H1 (cell line): ENCODE data around the gene PLEKHM3. TPM values are rescaled to one million over a fixed set of nuclear protein-coding genes. Genes with fewer than 3 reads are reported as not detected.

Experiments used
- CTCF ChIA-PET: fragments of 300-600 bp; sonication (Branson Sonifier 250); formaldehyde crosslinking; loops from one replicate; lab custom pipeline; 2021; ENCODE audit not compliant: partially characterized antibody; lab: Charles Lee
- POLR2A ChIA-PET: fragments of 300-600 bp; sonication (Branson Sonifier 250); formaldehyde crosslinking; loops from one replicate; lab custom pipeline; 2021; ENCODE audit warnings: inconsistent platforms; ENCODE audit not compliant: partially characterized antibody; lab: Charles Lee
- DNase-seq, 2 experiments: peaks; one replicate each; pipeline versions ENCODE4 v3.0.0 to v3.0.0-alpha.2; 2010 to 2022; ENCODE audit warnings: low spot score in 2 of 2, low read depth in 1 of 2, mixed read lengths in 1 of 2
- FAIRE-seq: peaks from 2 replicates; lab custom pipeline; 2011; peaks lifted over from hg19 to GRCh38; lab: Jason Lieb, UNC
- H2AFZ ChIP-seq: 2 replicates; pipeline ENCODE4 v1.8.1; 2012; ENCODE audit warnings: low read length, inconsistent platforms
- H2AK5ac ChIP-seq: 2 replicates; pipeline ENCODE4 v1.6.1; 2013; ENCODE audit warnings: low read depth, low read length
- H2BK120ac ChIP-seq: replicated peaks from 2 replicates; pipeline ENCODE3; 2013; ENCODE audit warnings: low read depth, low read length, inconsistent platforms
- H2BK12ac ChIP-seq: 2 replicates; pipeline ENCODE4 v1.6.1; 2013; ENCODE audit warnings: low read depth, low read length
- H2BK15ac ChIP-seq: 2 replicates; pipeline ENCODE4 v1.6.1; 2013; ENCODE audit warnings: low read length
- H2BK20ac ChIP-seq: 2 replicates; pipeline ENCODE4 v1.6.1; 2013; ENCODE audit warnings: low read length
- H2BK5ac ChIP-seq: 2 replicates; pipeline ENCODE4 v1.6.1; 2013; ENCODE audit warnings: low read depth, low read length
- H3K14ac ChIP-seq: 2 replicates; pipeline ENCODE4 v1.6.1; 2013; ENCODE audit warnings: inconsistent platforms; ENCODE audit not compliant: insufficient read length
- H3K18ac ChIP-seq: 2 replicates; pipeline ENCODE4 v1.6.1; 2013; ENCODE audit warnings: low read length; ENCODE audit errors: extremely low read depth
- H3K23ac ChIP-seq: 2 replicates; pipeline ENCODE4 v1.6.1; 2013; ENCODE audit warnings: inconsistent platforms; ENCODE audit not compliant: insufficient read length
- H3K23me2 ChIP-seq: 2 replicates; pipeline ENCODE4 v1.6.1; 2013; ENCODE audit warnings: low read depth, low read length
- H3K27ac ChIP-seq: 2 replicates; pipeline ENCODE4 v1.6.1; 2011; ENCODE audit warnings: low read depth, low read length, inconsistent platforms
- H3K27me3 ChIP-seq, 4 experiments: replicated peaks in 1 of 4; 1 replicate in 1 of 4; 2 replicates in 3 of 4; pipeline versions ENCODE4 v1.6.1 to v1.8.1; 2011 to 2013; ENCODE audit warnings: low read length in 3 of 4, mild to moderate bottlenecking in 3 of 4, inconsistent platforms in 2 of 4, mixed read lengths in 2 of 4, moderate library complexity in 1 of 4; ENCODE audit not compliant: control insufficient read depth in 3 of 4, insufficient read depth in 3 of 4; ENCODE audit errors: extremely low read depth in 1 of 4
- H3K36me3 ChIP-seq, 4 experiments: 2 replicates each; pipeline versions ENCODE4 v1.6.1 to v1.8.1; 2011 to 2013; ENCODE audit warnings: mild to moderate bottlenecking in 4 of 4, low read length in 3 of 4, moderate library complexity in 2 of 4, control low read depth in 1 of 4, inconsistent platforms in 1 of 4; ENCODE audit not compliant: insufficient read depth in 4 of 4, control insufficient read depth in 2 of 4
- H3K4ac ChIP-seq: replicated peaks from 2 replicates; pipeline ENCODE3; 2013; ENCODE audit warnings: low read length, low read depth, mixed read lengths, inconsistent platforms; ENCODE audit not compliant: insufficient read length
- H3K4me1 ChIP-seq, 4 experiments: replicated peaks in 1 of 4; 1 replicate in 1 of 4; 2 replicates in 3 of 4; pipeline versions ENCODE4 v1.6.1 to v1.8.1; 2011 to 2013; ENCODE audit warnings: low read length in 3 of 4, inconsistent platforms in 2 of 4, mixed read lengths in 1 of 4; ENCODE audit not compliant: insufficient read depth in 4 of 4, control insufficient read depth in 3 of 4
- H3K4me2 ChIP-seq, 2 experiments: 2 replicates each; pipeline versions ENCODE4 v1.6.1 to v1.8.1; 2011 to 2013; ENCODE audit warnings: low read depth in 2 of 2, low read length in 2 of 2, control low read depth in 1 of 2, inconsistent platforms in 1 of 2, mild to moderate bottlenecking in 1 of 2; ENCODE audit not compliant: insufficient read depth in 1 of 2
- H3K4me3 ChIP-seq, 4 experiments: fragments of 200-600, 300-600 bp in 1 of 4; sonication (generic), shearing (Covaris generic), sonication (Bioruptor Twin) in 1 of 4; 2 replicates each; pipeline versions ENCODE4 v1.5.1 to v1.8.1; 2011 to 2016; ENCODE audit warnings: low read length in 4 of 4, low read depth in 3 of 4, control low read depth in 2 of 4, inconsistent platforms in 2 of 4, mild to moderate bottlenecking in 2 of 4, mixed read lengths in 1 of 4, moderate library complexity in 1 of 4; ENCODE audit not compliant: insufficient read depth in 2 of 4; ENCODE audit errors: extremely low read depth in 1 of 4
- H3K56ac ChIP-seq: replicated peaks from 2 replicates; pipeline ENCODE3; 2013; ENCODE audit warnings: low read depth, mild to moderate bottlenecking, mixed read lengths, low read length, inconsistent platforms; ENCODE audit not compliant: insufficient read length
- H3K79me1 ChIP-seq: 2 replicates; pipeline ENCODE4 v1.6.1; 2013; ENCODE audit warnings: low read depth, low read length, control low read depth
- H3K79me2 ChIP-seq, 2 experiments: 2 replicates each; pipeline versions ENCODE4 v1.6.1 to v1.8.1; 2012 to 2013; ENCODE audit warnings: low read length in 2 of 2, mild to moderate bottlenecking in 2 of 2, inconsistent platforms in 1 of 2; ENCODE audit not compliant: insufficient read depth in 2 of 2, control insufficient read depth in 1 of 2
- H3K9ac ChIP-seq, 4 experiments: replicated peaks in 1 of 4; 1 replicate in 1 of 4; 2 replicates in 3 of 4; pipeline versions ENCODE4 v1.6.1 to v1.8.1; 2011 to 2013; ENCODE audit warnings: low read depth in 3 of 4, low read length in 3 of 4, control low read depth in 2 of 4, mild to moderate bottlenecking in 2 of 4, moderate library complexity in 2 of 4, inconsistent platforms in 1 of 4; ENCODE audit errors: extremely low read depth in 1 of 4
- H3K9me3 ChIP-seq, 2 experiments: 2 replicates each; pipeline versions ENCODE4 v1.6.1 to v1.8.1; 2012 to 2013; ENCODE audit warnings: mild to moderate bottlenecking in 2 of 2, moderate library complexity in 2 of 2, control low read depth in 1 of 2, inconsistent platforms in 1 of 2, low read depth in 1 of 2, low read length in 1 of 2, mixed read lengths in 1 of 2; ENCODE audit not compliant: insufficient read depth in 2 of 2
- H4K20me1 ChIP-seq, 2 experiments: replicated peaks in 1 of 2; 2 replicates each; pipeline versions ENCODE3 to v1.8.1; 2011 to 2013; ENCODE audit warnings: inconsistent platforms in 2 of 2, low read length in 2 of 2, mild to moderate bottlenecking in 1 of 2; ENCODE audit not compliant: insufficient read depth in 2 of 2, control insufficient read depth in 1 of 2
- H4K5ac ChIP-seq: 2 replicates; pipeline ENCODE4 v1.6.1; 2013; ENCODE audit warnings: low read length, low read depth, mixed read lengths, inconsistent platforms; ENCODE audit not compliant: insufficient read length
- H4K8ac ChIP-seq: 2 replicates; pipeline ENCODE4 v1.8.0; 2013; ENCODE audit warnings: mild to moderate bottlenecking, moderate library complexity, low read length, inconsistent platforms; ENCODE audit not compliant: insufficient read depth; ENCODE audit errors: extremely low read depth
- H4K91ac ChIP-seq: replicated peaks from 2 replicates; pipeline ENCODE3; 2013; ENCODE audit warnings: low read length, mixed read lengths, inconsistent platforms; ENCODE audit not compliant: insufficient read length
- MAFK ChIP-seq: IDR thresholded peaks from 2 replicates; pipeline ENCODE4 v1.6.1; 2012; ENCODE audit warnings: low read depth, mild to moderate bottlenecking, improper control_type of control experiment, low read length
- WGBS, 2 experiments: shearing (Covaris generic) in 1 of 2; methylation state at CpG; one replicate each; pipeline versions ENCODE4 v1.1.6 to v1.1.7; 2013 to 2015; ENCODE audit warnings: low lambda C conversion rate in 2 of 2, mixed read lengths in 2 of 2, inconsistent platforms in 1 of 2, low coverage in 1 of 2, missing lambda C conversion rate in 1 of 2; ENCODE audit not compliant: insufficient replicate concordance in 2 of 2, insufficient coverage in 1 of 2, insufficient read length in 1 of 2; ENCODE audit errors: extremely low coverage in 1 of 2, missing lambda C conversion rate in 1 of 2; 5-methylcytosine and 5-hydroxymethylcytosine counted together
- polyA plus RNA-seq, 7 experiments: library from polyadenylated mRNA; depleted of rRNA in 3 of 7; stranded (reverse) in 5 of 7; unstranded in 2 of 7; fragments of >200 nt in 5 of 7; fragments of 200-250 nt in 2 of 7; gene quantifications; 1 replicate in 5 of 7; 2 replicates in 1 of 7; 4 replicates in 1 of 7; pipeline versions ENCODE4 v1.2.1 to v1.2.3, GENCODE V29; 2011 to 2013; ENCODE audit warnings: missing spikeins in 2 of 7, mixed read lengths in 2 of 7
- total RNA-seq: library from RNA; stranded (reverse); fragmentation: NEBNext Ultra II Directional; extraction: Animal tissue kit (Norgen Biotek cat#: 25700); gene quantifications from 2 replicates; pipeline ENCODE4 v1.2.1, GENCODE V29; 2021
- TF ChIP-seq, protein P1 (sequence below): IDR thresholded peaks from 2 replicates; pipeline ENCODE4 v1.6.1; 2012; ENCODE audit warnings: low read length, inconsistent platforms

PLEKHM3 gene
- total and polyA plus RNA-seq, 2 of the 8 experiments (the other 6 are each of a cell fraction or from before 2014, with no cell fraction given) = 2.3 to 5.8 TPM

DNA sequence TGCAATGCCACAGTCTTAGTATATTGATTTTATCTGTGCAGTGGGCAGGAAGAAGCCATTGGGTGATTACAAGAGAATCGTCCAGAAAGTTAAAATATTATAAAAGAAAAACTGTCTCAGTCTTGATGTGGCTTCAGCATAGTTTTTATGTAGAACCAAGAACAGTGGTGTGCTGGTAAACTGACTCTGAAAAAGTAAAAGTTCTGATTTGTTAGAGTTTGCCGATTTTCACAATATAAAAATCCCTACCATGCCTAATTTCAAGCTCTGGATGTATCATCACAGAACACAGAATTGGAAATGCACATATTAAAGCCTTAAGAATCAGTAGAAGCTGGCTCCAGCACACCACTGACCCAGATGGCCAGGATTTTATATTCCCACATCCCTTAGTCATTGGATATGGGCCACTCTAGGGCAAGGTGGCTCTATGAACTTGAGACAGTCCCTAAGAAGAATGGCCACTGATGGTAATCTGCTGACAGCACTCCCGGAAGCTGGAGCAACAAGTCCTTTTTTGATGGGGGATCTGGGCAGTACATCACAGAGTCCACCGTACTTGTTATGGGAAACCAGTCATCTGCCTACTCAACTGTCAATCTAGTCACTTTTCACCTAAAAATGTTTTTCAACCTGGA lies 9.3 kb upstream of the PLEKHM3 start:
- WGBS, 2 experiments = 96% methylated on average over 4 of the region's 4 CpGs; no CpG with 5 or more reads in 1 of the 2 experiments
- POLR2A ChIA-PET = interaction anchor here (0.8 to 1.7 kb wide), 3 partner anchors 9 to 409 kb away, joined by 3 read pairs; partner anchors contain the start of gene PLEKHM3

More for the DNA sequence above, 9.3 kb upstream of the PLEKHM3 start:
- H3K4ac ChIP-seq = no peak overlapping the region
- CTCF ChIA-PET = interaction anchor here (0.5 to 8.2 kb wide), 27 partner anchors 10 to 410 kb away, joined by 3 to 70 read pairs (median 5); partner anchors contain the start of genes METTL21A and PLEKHM3
- no peak overlapping the region for H2BK5ac ChIP-seq
- no peak overlapping the region for H2BK12ac ChIP-seq
- peaks cover 0 to 2% (median under 1%) of the 10 kb centered on the region in 4 experiments; a peak in 2 of 7 replicates for H3K4me1 ChIP-seq
- H3K14ac ChIP-seq = no peak overlapping the region
- H4K91ac ChIP-seq = no peak overlapping the region
- H4K20me1 ChIP-seq = no peaks in the 10 kb centered on the region
- H3K23ac ChIP-seq = no peak overlapping the region
- no peak overlapping the region for H2BK120ac ChIP-seq
- no peaks in the 10 kb centered on the region for H3K23me2 ChIP-seq
- H2BK20ac ChIP-seq = no peak overlapping the region
- no peaks in the 10 kb centered on the region for H3K79me1 ChIP-seq
- H3K27me3 ChIP-seq = no peaks in the 10 kb centered on the region
- H3K18ac ChIP-seq = no peak overlapping the region
- no peaks in the 10 kb centered on the region for H3K36me3 ChIP-seq
- H3K9me3 ChIP-seq = peaks cover 0 to 4% of the 10 kb centered on the region in 2 experiments; a peak in 2 of 4 replicates
- H3K4me2 ChIP-seq = no peak overlapping the region
- H3K79me2 ChIP-seq = no peaks in the 10 kb centered on the region
- no peak overlapping the region for H3K27ac ChIP-seq
- no peak overlapping the region for H3K4me3 ChIP-seq
- no peak overlapping the region for H2AFZ ChIP-seq
- FAIRE-seq (no peak), DNase-seq (no peak)
- no peak overlapping the region for H3K56ac ChIP-seq
- no peak overlapping the region for H3K9ac ChIP-seq
- H2BK15ac ChIP-seq = no peak overlapping the region
- no peak for TF ChIP-seq MAFK
- TF ChIP-seq, protein P1, sequence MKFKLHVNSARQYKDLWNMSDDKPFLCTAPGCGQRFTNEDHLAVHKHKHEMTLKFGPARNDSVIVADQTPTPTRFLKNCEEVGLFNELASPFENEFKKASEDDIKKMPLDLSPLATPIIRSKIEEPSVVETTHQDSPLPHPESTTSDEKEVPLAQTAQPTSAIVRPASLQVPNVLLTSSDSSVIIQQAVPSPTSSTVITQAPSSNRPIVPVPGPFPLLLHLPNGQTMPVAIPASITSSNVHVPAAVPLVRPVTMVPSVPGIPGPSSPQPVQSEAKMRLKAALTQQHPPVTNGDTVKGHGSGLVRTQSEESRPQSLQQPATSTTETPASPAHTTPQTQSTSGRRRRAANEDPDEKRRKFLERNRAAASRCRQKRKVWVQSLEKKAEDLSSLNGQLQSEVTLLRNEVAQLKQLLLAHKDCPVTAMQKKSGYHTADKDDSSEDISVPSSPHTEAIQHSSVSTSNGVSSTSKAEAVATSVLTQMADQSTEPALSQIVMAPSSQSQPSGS = 0 out of 2 replicates have a peak, but pooled peaks have one; percentile 3
- H2AK5ac ChIP-seq = no peak overlapping the region
- no peak overlapping the region for H4K5ac ChIP-seq
- no peak overlapping the region for H4K8ac ChIP-seq
